Measurements from ENCODE around the gene CDK14.
"Not testable (repeated sequence)": the region's sequence is repeated elsewhere in the genome, so short reads cannot be mapped to it uniquely, and the experiment has no call there.

CDK14 gene

DNA sequence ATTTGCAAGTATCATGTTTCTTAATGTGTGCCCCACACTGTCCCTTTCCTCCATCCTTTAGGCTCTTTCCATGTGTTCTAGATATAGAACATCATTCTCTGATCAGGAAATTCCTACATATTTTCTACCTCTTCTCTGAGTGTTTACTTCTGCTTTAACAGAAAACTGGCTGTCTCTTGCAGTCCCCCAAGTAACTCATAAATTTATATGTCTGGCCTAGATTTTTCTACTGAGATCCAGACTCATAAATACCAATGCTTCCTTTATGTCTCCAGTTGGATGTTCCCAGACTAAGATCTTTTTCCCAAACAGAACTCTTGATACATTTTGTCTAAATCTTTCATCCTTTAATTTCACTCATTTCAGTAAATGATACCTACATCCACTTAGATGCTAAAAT lies 181.8 kb downstream of the CDK14 start:
- no peak for DNase-seq
- TF ChIP-seq, protein P1, sequence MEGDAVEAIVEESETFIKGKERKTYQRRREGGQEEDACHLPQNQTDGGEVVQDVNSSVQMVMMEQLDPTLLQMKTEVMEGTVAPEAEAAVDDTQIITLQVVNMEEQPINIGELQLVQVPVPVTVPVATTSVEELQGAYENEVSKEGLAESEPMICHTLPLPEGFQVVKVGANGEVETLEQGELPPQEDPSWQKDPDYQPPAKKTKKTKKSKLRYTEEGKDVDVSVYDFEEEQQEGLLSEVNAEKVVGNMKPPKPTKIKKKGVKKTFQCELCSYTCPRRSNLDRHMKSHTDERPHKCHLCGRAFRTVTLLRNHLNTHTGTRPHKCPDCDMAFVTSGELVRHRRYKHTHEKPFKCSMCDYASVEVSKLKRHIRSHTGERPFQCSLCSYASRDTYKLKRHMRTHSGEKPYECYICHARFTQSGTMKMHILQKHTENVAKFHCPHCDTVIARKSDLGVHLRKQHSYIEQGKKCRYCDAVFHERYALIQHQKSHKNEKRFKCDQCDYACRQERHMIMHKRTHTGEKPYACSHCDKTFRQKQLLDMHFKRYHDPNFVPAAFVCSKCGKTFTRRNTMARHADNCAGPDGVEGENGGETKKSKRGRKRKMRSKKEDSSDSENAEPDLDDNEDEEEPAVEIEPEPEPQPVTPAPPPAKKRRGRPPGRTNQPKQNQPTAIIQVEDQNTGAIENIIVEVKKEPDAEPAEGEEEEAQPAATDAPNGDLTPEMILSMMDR (IDR thresholded peaks at IDR 0.05; ENCODE audit: low read depth, low read length): no peak
- no peak overlapping the region for H3K27ac ChIP-seq
- no peak overlapping the region for H3K4me3 ChIP-seq (ENCODE audit: low read depth, low read length)
- no peaks in the 10 kb centered on the region for H3K36me3 ChIP-seq
- H3K27me3 ChIP-seq (ENCODE audit: insufficient read depth, low read depth, severe bottlenecking): no peaks in the 10 kb centered on the region
- H3K9me3 ChIP-seq (ENCODE audit: severe bottlenecking): no peaks in the 10 kb centered on the region

DNA sequence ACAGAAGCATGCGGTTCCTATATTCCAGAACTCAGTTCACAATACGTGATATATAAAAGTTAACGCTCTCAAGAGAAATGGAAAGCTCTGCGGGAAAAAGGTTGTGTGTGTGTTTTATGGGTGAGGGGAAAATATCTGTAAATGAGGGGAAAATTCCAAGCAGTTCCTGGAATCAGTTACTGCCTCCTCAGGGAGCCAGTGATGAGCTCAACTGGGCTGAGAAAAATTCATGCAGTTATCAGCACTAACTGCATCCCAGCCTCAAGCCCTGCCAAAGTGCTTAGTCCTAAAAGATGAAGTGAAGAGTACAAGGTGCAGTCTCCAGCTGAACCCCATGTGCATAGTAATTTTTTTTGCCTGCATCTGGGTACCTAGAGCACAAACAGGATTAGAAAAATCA lies 191.9 kb downstream of the CDK14 start:
- peaks cover 2% of the 10 kb centered on the region for H3K9me3 ChIP-seq (ENCODE audit: severe bottlenecking)
- no peaks in the 10 kb centered on the region for H3K27me3 ChIP-seq (ENCODE audit: insufficient read depth, low read depth, severe bottlenecking)
- no peak for DNase-seq
- no peak overlapping the region for H3K4me3 ChIP-seq (ENCODE audit: low read depth, low read length)
- no peak overlapping the region for H3K27ac ChIP-seq
- TF ChIP-seq, protein P1 (IDR thresholded peaks at IDR 0.05; ENCODE audit: low read depth, low read length): no peak
- H3K36me3 ChIP-seq: peaks cover 5% of the 10 kb centered on the region

DNA sequence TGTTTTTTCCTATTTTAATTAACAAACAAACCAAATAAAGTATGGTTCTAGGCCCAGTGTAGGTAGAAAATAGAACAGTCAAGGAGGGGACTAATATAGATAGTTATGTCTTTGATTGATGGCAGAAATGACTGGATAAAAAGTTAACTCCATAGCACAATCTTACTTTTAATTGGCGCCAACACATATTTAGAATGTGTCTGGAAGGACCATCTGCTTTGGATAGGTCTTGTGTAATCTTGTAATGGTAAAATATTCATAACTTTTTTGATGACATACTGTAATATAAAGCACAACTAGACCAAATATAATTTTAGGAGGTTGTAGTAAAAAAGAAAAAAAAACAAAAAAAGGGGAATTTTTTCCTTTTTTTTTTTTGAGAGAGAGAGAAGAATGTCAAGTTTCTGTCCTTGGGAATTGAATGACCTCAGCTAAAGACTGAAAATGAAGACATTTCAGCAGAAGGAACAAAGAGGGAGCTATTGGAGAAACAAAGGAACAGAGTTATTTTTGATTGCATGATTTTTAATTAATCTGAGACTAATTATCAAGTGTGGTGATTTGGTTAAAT lies 193.7 kb downstream of the CDK14 start:
- Histone ChIP-seq H3K27me3 (ENCODE audit: insufficient read depth, low read depth, severe bottlenecking) (no peaks in the 10 kb centered on the region), H3K27ac (no peak overlapping the region), H3K36me3 (peaks cover 5% of the 10 kb centered on the region), H3K9me3 (ENCODE audit: severe bottlenecking) (peaks cover 15% of the 10 kb centered on the region), H3K4me3 (ENCODE audit: low read depth, low read length) (no peak overlapping the region)
- TF ChIP-seq, protein P1 (IDR thresholded peaks at IDR 0.05; ENCODE audit: low read depth, low read length): no peak
- no peak for DNase-seq

DNA sequence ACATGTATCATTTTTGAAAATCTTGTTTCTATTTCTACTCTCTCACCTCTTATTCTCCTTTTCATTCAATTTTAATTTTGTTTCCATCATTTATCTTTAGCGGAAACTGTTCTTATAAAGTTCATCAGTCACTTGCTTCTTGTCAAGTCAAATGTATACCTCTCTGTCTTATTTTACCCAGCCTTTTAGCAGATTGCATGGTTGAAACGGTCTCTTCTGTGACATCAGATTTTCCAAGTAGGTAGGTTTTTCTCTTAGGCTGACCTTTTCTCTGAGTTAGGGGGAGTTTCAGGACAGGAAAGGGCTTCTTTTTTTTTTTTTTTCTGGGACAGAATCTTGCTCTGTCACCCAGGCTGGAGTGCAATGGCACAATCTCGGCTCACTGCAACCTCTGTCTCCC lies 195.5 kb downstream of the CDK14 start:
- H3K4me3 ChIP-seq (ENCODE audit: low read depth, low read length): no peak overlapping the region
- TF ChIP-seq, protein P1 (IDR thresholded peaks at IDR 0.05; ENCODE audit: low read depth, low read length): no peak
- H3K27ac ChIP-seq: no peak overlapping the region
- no peak for DNase-seq
- H3K9me3 ChIP-seq (ENCODE audit: severe bottlenecking): peaks cover 18% of the 10 kb centered on the region
- no peaks in the 10 kb centered on the region for H3K27me3 ChIP-seq (ENCODE audit: insufficient read depth, low read depth, severe bottlenecking)
- H3K36me3 ChIP-seq: peaks cover 5% of the 10 kb centered on the region

DNA sequence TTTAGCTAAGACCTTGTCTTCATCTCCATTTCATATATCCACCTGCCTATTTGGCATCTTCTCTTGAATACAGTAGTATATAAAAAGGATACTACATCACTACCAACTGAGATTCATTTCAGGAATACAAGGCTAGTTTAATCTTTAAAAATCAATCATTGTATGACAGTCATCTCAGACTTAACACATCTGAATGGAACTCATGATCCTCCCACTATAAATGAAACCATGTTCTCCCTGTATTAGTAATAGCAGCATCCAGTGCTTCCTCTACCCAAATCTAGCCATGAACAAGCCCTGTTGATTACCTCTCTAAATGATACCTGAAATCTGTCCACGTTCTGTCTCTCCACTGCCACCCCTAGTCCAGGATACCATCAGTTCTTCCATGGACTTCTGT lies 196.2 kb downstream of the CDK14 start:
- Histone ChIP-seq H3K27me3 (ENCODE audit: insufficient read depth, low read depth, severe bottlenecking) (no peaks in the 10 kb centered on the region), H3K27ac (no peak overlapping the region), H3K36me3 (peaks cover 5% of the 10 kb centered on the region), H3K9me3 (ENCODE audit: severe bottlenecking) (peaks cover 18% of the 10 kb centered on the region), H3K4me3 (ENCODE audit: low read depth, low read length) (no peak overlapping the region)
- DNase-seq: no peak
- TF ChIP-seq, protein P1 (IDR thresholded peaks at IDR 0.05; ENCODE audit: low read depth, low read length): no peak

DNA sequence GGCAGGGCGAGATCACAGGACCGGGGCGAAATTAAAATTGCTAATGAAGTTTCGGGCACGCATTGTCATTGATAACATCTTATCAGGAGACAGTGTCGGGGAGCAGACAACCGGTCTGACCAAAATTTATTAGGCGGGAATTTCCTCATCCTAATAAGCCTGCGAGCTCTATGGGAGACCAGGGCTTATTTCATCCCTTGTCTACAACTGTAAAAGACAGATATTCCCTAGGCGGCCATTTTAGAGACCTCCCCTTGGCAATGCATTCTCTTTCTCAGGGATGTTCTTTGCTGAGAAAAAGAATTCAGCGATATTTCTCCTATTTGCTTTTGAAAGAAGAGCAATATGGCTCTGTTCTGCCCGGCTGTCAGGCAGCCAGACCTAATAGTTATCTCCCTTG lies 198.1 kb downstream of the CDK14 start:
- not testable (repeated sequence) for H3K4me3 ChIP-seq (ENCODE audit: low read depth, low read length); DNase-seq; H3K27ac ChIP-seq; H3K36me3 ChIP-seq; H3K27me3 ChIP-seq (ENCODE audit: insufficient read depth, low read depth, severe bottlenecking)
- H3K9me3 ChIP-seq (ENCODE audit: severe bottlenecking): peaks cover 18% of the 10 kb centered on the region
